HG03342 (cell line): ENCODE data around the gene AGXT.

Experiments
- ATAC-seq: cut with Tn5 transposase; IDR thresholded peaks from one replicate; pipeline ENCODE4 v1.9.1; 2021; ENCODE audit warnings: mild to moderate bottlenecking, moderate library complexity; ENCODE audit not compliant: unreplicated experiment

The AGXT gene

GRCh38 chr2:240912878-240913809 is 44.5 kb downstream of the AGXT start:
- no peak for ATAC-seq

GRCh38 chr2:240913810-240914644 is 45.4 kb downstream of the AGXT start:
- ATAC-seq, result no peak

GRCh38 chr2:240914645-240915525 is 46.3 kb downstream of the AGXT start:
- ATAC-seq, result no peak

GRCh38 chr2:240915526-240916341 is 47.1 kb downstream of the AGXT start:
- no peak for ATAC-seq

- no peak for ATAC-seq
Observed at GRCh38 chr2:240916571-240917008, 48.0 kb downstream of the AGXT start.

- ATAC-seq, result no peak
Observed at GRCh38 chr2:240917009-240917683, 48.5 kb downstream of the AGXT start.

- ATAC-seq, result no peak
Observed at GRCh38 chr2:240917684-240918257, 49.1 kb downstream of the AGXT start.

- no peak for ATAC-seq
Observed at GRCh38 chr2:240918258-240919091, 49.9 kb downstream of the AGXT start.

GRCh38 chr2:240919161-240919781 is 50.6 kb downstream of the AGXT start:
- no peak for ATAC-seq

- ATAC-seq, result no peak
Observed at GRCh38 chr2:240919786-240920782, 51.5 kb downstream of the AGXT start.

- ATAC-seq, result no peak
Observed at GRCh38 chr2:240920783-240921231, 52.2 kb downstream of the AGXT start.

GRCh38 chr2:240921311-240921994 is 52.8 kb downstream of the AGXT start:
- ATAC-seq, result no peak

- no peak for ATAC-seq
Observed at GRCh38 chr2:240921995-240922244, 53.3 kb downstream of the AGXT start.

- no peak for ATAC-seq
Observed at GRCh38 chr2:240922245-240922981, 53.8 kb downstream of the AGXT start.

- no peak for ATAC-seq
Observed at GRCh38 chr2:240922982-240923537, 54.4 kb downstream of the AGXT start.
